HEK293 (cell line): ENCODE measurements around the gene PRKG1.

ENCODE experiments used
- CTCF ChIA-PET: fragments of 350-600 bp; formaldehyde crosslinking; extraction: SDS; loops from one replicate; lab custom pipeline; 2021; ENCODE audit warnings: antibody characterized with exemption; lab: Yijun Ruan, JAX
- POLR2A ChIA-PET: fragments of 300-600 bp; formaldehyde crosslinking; extraction: SDS; loops from one replicate; lab custom pipeline; 2020; ENCODE audit warnings: antibody characterized with exemption, inconsistent platforms; lab: Yijun Ruan, JAX
- H3K27ac ChIP-seq: fragments of 200-500 bp; sonication (Bioruptor generic); 2 replicates; pipeline ENCODE4 v1.5.1; 2014; ENCODE audit warnings: low read depth, low read length, control low read depth, inconsistent platforms; ENCODE audit errors: extremely low read depth
- H3K36me3 ChIP-seq, 2 experiments: fragments of 200-500 bp in 1 of 2; sonication (Bioruptor generic) in 1 of 2; 1 replicate in 1 of 2; 2 replicates in 1 of 2; pipeline ENCODE4 v1.5.1; 2014 to 2017; ENCODE audit warnings: inconsistent platforms in 2 of 2, low read length in 2 of 2; ENCODE audit not compliant: control insufficient read depth in 2 of 2, insufficient read depth in 1 of 2
- H3K4me1 ChIP-seq: fragments of 200-500 bp; sonication (Bioruptor generic); 2 replicates; pipeline ENCODE4 v1.5.1; 2014; ENCODE audit warnings: mild to moderate bottlenecking, low read length, inconsistent platforms; ENCODE audit not compliant: control insufficient read depth, insufficient read depth
- H3K4me3 ChIP-seq: 2 replicates; pipeline ENCODE4 v1.5.1; 2011; ENCODE audit warnings: low read depth, mild to moderate bottlenecking, control low read depth, low read length, moderate library complexity
- H3K9me3 ChIP-seq: fragments of 200-500 bp; sonication (Bioruptor generic); 2 replicates; pipeline ENCODE4 v1.5.1; 2014; ENCODE audit warnings: low read depth, low read length, inconsistent platforms; ENCODE audit not compliant: control insufficient read depth, insufficient read depth
- EGR2 ChIP-seq: fragments of 450-650 bp; formaldehyde crosslinking; IDR thresholded peaks from 2 replicates; pipeline ENCODE4 v1.5.1; 2016; ENCODE audit warnings: low read depth, missing biosample characterization, missing genetic modification characterization
- GFI1B ChIP-seq: fragments of 450-650 bp; formaldehyde crosslinking; IDR thresholded peaks from 2 replicates; pipeline ENCODE4 v1.5.1; 2016; ENCODE audit warnings: missing biosample characterization, missing genetic modification characterization
- HOXA7 ChIP-seq: sonication (generic); formaldehyde crosslinking; IDR thresholded peaks from 2 replicates; pipeline ENCODE4 v1.8.1; 2022; ENCODE audit warnings: missing genetic modification reagents, borderline replicate concordance
- KLF7 ChIP-seq: fragments of 450-650 bp; formaldehyde crosslinking; IDR thresholded peaks from 2 replicates; pipeline ENCODE4 v1.5.1; 2016; ENCODE audit warnings: missing biosample characterization, missing genetic modification characterization, borderline replicate concordance
- PRDM1 ChIP-seq: fragments of 450-650 bp; formaldehyde crosslinking; IDR thresholded peaks from 2 replicates; pipeline ENCODE4; 2016; ENCODE audit warnings: missing biosample characterization, missing genetic modification characterization
- ZBTB7A ChIP-seq: fragments of 450-650 bp; formaldehyde crosslinking; IDR thresholded peaks from 2 replicates; pipeline ENCODE4 v1.5.1; 2016; ENCODE audit warnings: low read depth, missing biosample characterization, missing genetic modification characterization
- ZBTB8A ChIP-seq: fragments of 450-650 bp; formaldehyde crosslinking; IDR thresholded peaks from 2 replicates; pipeline ENCODE4 v1.5.1; 2016; ENCODE audit warnings: missing biosample characterization, missing genetic modification characterization
- ZNF112 ChIP-seq: fragments of 450-650 bp; formaldehyde crosslinking; IDR thresholded peaks from 2 replicates; pipeline ENCODE4 v1.5.0; 2017; ENCODE audit warnings: missing biosample characterization, missing genetic modification characterization
- ZNF175 ChIP-seq: fragments of 450-650 bp; formaldehyde crosslinking; IDR thresholded peaks from 2 replicates; pipeline ENCODE4 v1.5.1; 2016; ENCODE audit warnings: missing biosample characterization, missing genetic modification characterization
- ZNF23 ChIP-seq: fragments of 450-650 bp; formaldehyde crosslinking; IDR thresholded peaks from 2 replicates; pipeline ENCODE4 v1.5.1; 2016; ENCODE audit warnings: missing biosample characterization, missing genetic modification characterization, borderline replicate concordance
- ZNF292 ChIP-seq: fragments of 450-650 bp; formaldehyde crosslinking; IDR thresholded peaks from 2 replicates; pipeline ENCODE4 v1.5.1; 2016; ENCODE audit warnings: low read depth, missing biosample characterization, missing genetic modification characterization, borderline replicate concordance
- ZNF335 ChIP-seq: fragments of 450-650 bp; formaldehyde crosslinking; conservative IDR thresholded peaks from 2 replicates; pipeline ENCODE4 v1.5.1; 2016; ENCODE audit warnings: missing biosample characterization, missing genetic modification characterization
- ZNF354C ChIP-seq: fragments of 450-650 bp; formaldehyde crosslinking; IDR thresholded peaks from 2 replicates; pipeline ENCODE4 v1.5.1; 2016; ENCODE audit warnings: missing biosample characterization, missing genetic modification characterization, low read depth, borderline replicate concordance
- ZNF404 ChIP-seq: fragments of 450-650 bp; formaldehyde crosslinking; IDR thresholded peaks from 2 replicates; pipeline ENCODE4 v1.5.1; 2017; ENCODE audit warnings: missing biosample characterization, missing genetic modification characterization
- ZNF473 ChIP-seq: fragments of 450-650 bp; formaldehyde crosslinking; IDR thresholded peaks from 2 replicates; pipeline ENCODE4 v1.5.1; 2017; ENCODE audit warnings: missing biosample characterization, missing genetic modification characterization
- ZNF560 ChIP-seq: fragments of 450-650 bp; formaldehyde crosslinking; IDR thresholded peaks from 2 replicates; pipeline ENCODE4 v1.5.1; 2017; ENCODE audit warnings: missing biosample characterization, missing genetic modification characterization, borderline replicate concordance
- ZNF596 ChIP-seq: fragments of 450-650 bp; IDR thresholded peaks from 2 replicates; pipeline ENCODE4 v1.5.0; 2018; ENCODE audit warnings: missing biosample characterization, mild to moderate bottlenecking, missing genetic modification characterization, moderate library complexity
- ZNF843 ChIP-seq: fragments of 450-650 bp; formaldehyde crosslinking; IDR thresholded peaks from 2 replicates; pipeline ENCODE4 v1.5.1; 2016; ENCODE audit warnings: missing biosample characterization, missing genetic modification characterization
- ZXDB ChIP-seq: fragments of 450-650 bp; formaldehyde crosslinking; IDR thresholded peaks from 2 replicates; pipeline ENCODE4 v1.5.1; 2016; ENCODE audit warnings: missing biosample characterization, missing genetic modification characterization
- TF ChIP-seq, protein P1 (sequence below): fragments of 450-650 bp; formaldehyde crosslinking; IDR thresholded peaks from 2 replicates; pipeline ENCODE4 v1.5.1; 2016; ENCODE audit warnings: missing biosample characterization, missing genetic modification characterization
- TF ChIP-seq, protein P2 (sequence below): fragments of 450-650 bp; formaldehyde crosslinking; IDR thresholded peaks from 2 replicates; pipeline ENCODE4 v1.5.1; 2016; ENCODE audit warnings: missing biosample characterization, missing genetic modification characterization
- TF ChIP-seq, protein P3 (sequence below): fragments of 450-650 bp; formaldehyde crosslinking; IDR thresholded peaks from 2 replicates; pipeline ENCODE4 v1.5.1; 2016; ENCODE audit warnings: missing biosample characterization, missing genetic modification characterization, borderline replicate concordance
- TF ChIP-seq, protein P4 (sequence below): fragments of 450-650 bp; formaldehyde crosslinking; IDR thresholded peaks from 2 replicates; pipeline ENCODE4 v1.5.1; 2016; ENCODE audit warnings: missing biosample characterization, missing genetic modification characterization
- TF ChIP-seq, protein P5 (sequence below): fragments of 450-650 bp; formaldehyde crosslinking; optimal IDR thresholded peaks from 2 replicates; pipeline ENCODE3; 2016; ENCODE audit warnings: missing biosample characterization, mild to moderate bottlenecking, missing genetic modification characterization

Gene PRKG1

DNA sequence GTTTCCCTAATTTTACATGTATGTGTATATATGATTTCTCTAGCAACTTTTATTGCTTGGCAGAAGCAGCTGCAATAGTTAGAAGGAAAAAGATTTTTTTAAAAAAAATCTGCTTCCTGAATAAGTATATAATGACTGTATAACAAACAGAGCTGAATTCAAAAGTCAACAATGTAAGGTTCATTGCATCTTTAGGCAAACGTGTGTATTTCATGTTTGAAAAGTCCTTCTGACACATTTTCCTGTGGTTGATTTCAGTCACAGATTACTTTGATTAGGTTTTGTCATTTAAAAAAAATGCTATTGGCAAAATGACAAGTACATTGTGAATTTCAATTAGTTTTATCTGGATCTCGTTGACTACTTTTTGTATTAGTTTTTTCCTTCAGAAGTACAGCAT is 394.1 kb downstream of the PRKG1 start:
- no peaks in the 10 kb centered on the region for H3K9me3 ChIP-seq
- H3K36me3 ChIP-seq = no peaks in the 10 kb centered on the region
- POLR2A ChIA-PET = no interaction called here
- no peaks in the 10 kb centered on the region for H3K4me1 ChIP-seq
- H3K4me3 ChIP-seq = no peak overlapping the region
- CTCF ChIA-PET = interaction anchor here (0.7 kb wide), 1 partner anchor 32 kb away, joined by 3 read pairs; no protein-coding TSS in a partner anchor
- TF ChIP-seq ZBTB7A (tag by site-specific recombination) = no peak
- TF ChIP-seq, protein P1, sequence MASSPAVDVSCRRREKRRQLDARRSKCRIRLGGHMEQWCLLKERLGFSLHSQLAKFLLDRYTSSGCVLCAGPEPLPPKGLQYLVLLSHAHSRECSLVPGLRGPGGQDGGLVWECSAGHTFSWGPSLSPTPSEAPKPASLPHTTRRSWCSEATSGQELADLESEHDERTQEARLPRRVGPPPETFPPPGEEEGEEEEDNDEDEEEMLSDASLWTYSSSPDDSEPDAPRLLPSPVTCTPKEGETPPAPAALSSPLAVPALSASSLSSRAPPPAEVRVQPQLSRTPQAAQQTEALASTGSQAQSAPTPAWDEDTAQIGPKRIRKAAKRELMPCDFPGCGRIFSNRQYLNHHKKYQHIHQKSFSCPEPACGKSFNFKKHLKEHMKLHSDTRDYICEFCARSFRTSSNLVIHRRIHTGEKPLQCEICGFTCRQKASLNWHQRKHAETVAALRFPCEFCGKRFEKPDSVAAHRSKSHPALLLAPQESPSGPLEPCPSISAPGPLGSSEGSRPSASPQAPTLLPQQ (tag by site-specific recombination) = no peak
- TF ChIP-seq ZNF404 (tag by site-specific recombination) = no peak
- TF ChIP-seq ZNF354C (tag by site-specific recombination) = no peak
- no peak for TF ChIP-seq KLF7 (tag by site-specific recombination)
- TF ChIP-seq, protein P2, sequence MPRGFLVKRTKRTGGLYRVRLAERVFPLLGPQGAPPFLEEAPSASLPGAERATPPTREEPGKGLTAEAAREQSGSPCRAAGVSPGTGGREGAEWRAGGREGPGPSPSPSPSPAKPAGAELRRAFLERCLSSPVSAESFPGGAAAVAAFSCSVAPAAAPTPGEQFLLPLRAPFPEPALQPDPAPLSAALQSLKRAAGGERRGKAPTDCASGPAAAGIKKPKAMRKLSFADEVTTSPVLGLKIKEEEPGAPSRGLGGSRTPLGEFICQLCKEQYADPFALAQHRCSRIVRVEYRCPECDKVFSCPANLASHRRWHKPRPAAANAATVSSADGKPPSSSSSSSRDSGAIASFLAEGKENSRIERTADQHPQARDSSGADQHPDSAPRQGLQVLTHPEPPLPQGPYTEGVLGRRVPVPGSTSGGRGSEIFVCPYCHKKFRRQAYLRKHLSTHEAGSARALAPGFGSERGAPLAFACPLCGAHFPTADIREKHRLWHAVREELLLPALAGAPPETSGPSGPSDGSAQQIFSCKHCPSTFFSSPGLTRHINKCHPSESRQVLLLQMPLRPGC = no peak
- no peak for TF ChIP-seq GFI1B (tag by site-specific recombination)
- TF ChIP-seq EGR2 (tag by site-specific recombination) = no peak
- TF ChIP-seq ZNF335 (tag by site-specific recombination) = no peak
- TF ChIP-seq ZNF843 (tag by site-specific recombination) = no peak
- no peak for TF ChIP-seq ZNF23
- TF ChIP-seq ZBTB8A = no peak
- TF ChIP-seq, protein P3, sequence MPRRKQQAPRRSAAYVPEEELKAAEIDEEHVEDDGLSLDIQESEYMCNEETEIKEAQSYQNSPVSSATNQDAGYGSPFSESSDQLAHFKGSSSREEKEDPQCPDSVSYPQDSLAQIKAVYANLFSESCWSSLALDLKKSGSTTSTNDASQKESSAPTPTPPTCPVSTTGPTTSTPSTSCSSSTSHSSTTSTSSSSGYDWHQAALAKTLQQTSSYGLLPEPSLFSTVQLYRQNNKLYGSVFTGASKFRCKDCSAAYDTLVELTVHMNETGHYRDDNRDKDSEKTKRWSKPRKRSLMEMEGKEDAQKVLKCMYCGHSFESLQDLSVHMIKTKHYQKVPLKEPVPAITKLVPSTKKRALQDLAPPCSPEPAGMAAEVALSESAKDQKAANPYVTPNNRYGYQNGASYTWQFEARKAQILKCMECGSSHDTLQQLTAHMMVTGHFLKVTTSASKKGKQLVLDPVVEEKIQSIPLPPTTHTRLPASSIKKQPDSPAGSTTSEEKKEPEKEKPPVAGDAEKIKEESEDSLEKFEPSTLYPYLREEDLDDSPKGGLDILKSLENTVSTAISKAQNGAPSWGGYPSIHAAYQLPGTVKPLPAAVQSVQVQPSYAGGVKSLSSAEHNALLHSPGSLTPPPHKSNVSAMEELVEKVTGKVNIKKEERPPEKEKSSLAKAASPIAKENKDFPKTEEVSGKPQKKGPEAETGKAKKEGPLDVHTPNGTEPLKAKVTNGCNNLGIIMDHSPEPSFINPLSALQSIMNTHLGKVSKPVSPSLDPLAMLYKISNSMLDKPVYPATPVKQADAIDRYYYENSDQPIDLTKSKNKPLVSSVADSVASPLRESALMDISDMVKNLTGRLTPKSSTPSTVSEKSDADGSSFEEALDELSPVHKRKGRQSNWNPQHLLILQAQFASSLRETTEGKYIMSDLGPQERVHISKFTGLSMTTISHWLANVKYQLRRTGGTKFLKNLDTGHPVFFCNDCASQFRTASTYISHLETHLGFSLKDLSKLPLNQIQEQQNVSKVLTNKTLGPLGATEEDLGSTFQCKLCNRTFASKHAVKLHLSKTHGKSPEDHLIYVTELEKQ (tag by site-specific recombination) = no peak
- TF ChIP-seq ZNF473 (tag by site-specific recombination) = no peak
- no peak for TF ChIP-seq ZNF175 (tag by site-specific recombination)
- no peak for TF ChIP-seq ZNF596 (tag by site-specific recombination)
- no peak overlapping the region for H3K27ac ChIP-seq

DNA sequence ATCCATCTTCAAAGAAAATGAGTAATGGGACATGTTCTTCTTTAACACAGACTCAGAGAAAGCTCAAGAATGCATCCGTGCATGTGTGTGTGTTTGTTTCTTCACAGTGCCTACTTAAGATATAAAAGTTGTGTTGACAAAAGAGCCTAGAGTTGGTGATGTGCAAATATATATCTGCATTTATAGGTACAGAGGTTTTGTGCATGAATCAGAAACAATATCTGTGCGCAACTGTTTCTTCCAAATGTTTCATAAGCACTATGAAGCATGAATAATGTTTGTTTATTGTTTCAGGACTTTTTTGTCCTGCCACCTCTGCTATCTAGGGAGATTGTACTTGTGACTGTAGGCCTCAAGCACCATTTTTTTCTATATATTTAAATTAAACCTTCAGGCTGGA is 395.4 kb downstream of the PRKG1 start:
- no peaks in the 10 kb centered on the region for H3K36me3 ChIP-seq
- ChIA-PET CTCF (interaction anchor here (1.6 kb wide), 1 partner anchor 48 kb away, joined by 3 read pairs; no protein-coding TSS in a partner anchor), POLR2A (no interaction called here)
- H3K27ac ChIP-seq = no peak overlapping the region
- H3K9me3 ChIP-seq = no peaks in the 10 kb centered on the region
- H3K4me1 ChIP-seq = no peaks in the 10 kb centered on the region
- no peak overlapping the region for H3K4me3 ChIP-seq
- TF ChIP-seq PRDM1 (tag by site-specific recombination) = no peak
- TF ChIP-seq, protein P4, sequence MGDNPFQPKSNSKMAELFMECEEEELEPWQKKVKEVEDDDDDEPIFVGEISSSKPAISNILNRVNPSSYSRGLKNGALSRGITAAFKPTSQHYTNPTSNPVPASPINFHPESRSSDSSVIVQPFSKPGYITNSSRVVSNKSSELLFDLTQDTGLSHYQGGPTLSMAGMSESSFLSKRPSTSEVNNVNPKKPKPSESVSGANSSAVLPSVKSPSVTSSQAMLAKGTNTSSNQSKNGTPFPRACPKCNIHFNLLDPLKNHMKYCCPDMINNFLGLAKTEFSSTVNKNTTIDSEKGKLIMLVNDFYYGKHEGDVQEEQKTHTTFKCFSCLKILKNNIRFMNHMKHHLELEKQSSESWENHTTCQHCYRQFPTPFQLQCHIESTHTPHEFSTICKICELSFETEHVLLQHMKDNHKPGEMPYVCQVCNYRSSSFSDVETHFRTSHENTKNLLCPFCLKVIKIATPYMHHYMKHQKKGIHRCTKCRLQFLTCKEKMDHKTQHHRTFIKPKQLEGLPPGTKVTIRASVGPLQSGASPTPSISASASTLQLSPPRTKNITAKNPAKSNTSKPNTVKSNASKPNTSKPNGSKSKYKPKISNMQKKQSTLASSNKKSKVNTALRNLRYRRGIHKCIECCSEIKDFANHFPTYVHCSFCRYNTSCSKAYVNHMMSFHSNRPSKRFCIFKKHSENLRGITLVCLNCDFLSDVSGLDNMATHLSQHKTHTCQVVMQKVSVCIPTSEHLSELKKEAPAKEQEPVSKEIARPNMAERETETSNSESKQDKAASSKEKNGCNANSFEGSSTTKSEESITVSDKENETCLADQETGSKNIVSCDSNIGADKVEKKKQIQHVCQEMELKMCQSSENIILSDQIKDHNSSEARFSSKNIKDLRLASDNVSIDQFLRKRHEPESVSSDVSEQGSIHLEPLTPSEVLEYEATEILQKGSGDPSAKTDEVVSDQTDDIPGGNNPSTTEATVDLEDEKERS (tag by site-specific recombination) = no peak
- TF ChIP-seq ZNF112 (tag by site-specific recombination) = no peak
- no peak for TF ChIP-seq ZNF560 (tag by site-specific recombination)
- no peak for TF ChIP-seq ZXDB (tag by site-specific recombination)
- TF ChIP-seq, protein P5, sequence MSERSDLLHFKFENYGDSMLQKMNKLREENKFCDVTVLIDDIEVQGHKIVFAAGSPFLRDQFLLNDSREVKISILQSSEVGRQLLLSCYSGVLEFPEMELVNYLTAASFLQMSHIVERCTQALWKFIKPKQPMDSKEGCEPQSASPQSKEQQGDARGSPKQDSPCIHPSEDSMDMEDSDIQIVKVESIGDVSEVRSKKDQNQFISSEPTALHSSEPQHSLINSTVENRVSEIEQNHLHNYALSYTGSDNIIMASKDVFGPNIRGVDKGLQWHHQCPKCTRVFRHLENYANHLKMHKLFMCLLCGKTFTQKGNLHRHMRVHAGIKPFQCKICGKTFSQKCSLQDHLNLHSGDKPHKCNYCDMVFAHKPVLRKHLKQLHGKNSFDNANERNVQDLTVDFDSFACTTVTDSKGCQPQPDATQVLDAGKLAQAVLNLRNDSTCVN (tag by site-specific recombination) = no peak
- TF ChIP-seq ZNF292 (tag by site-specific recombination) = no peak
- no peak for TF ChIP-seq HOXA7 (CRISPR knock-in tag)
